Measurements from ENCODE around the gene CKS2.

Gene CKS2

GRCh38 chr9:89350988-89351557 lies 40.1 kb downstream of the CKS2 start:
- DNase-seq (ENCODE audit: low read depth): no peak

GRCh38 chr9:89351584-89352300 lies 40.7 kb downstream of the CKS2 start:
- DNase-seq (ENCODE audit: low read depth): no peak

GRCh38 chr9:89352451-89352850 lies 41.5 kb downstream of the CKS2 start:
- no peak for DNase-seq (ENCODE audit: low read depth)

DNA sequence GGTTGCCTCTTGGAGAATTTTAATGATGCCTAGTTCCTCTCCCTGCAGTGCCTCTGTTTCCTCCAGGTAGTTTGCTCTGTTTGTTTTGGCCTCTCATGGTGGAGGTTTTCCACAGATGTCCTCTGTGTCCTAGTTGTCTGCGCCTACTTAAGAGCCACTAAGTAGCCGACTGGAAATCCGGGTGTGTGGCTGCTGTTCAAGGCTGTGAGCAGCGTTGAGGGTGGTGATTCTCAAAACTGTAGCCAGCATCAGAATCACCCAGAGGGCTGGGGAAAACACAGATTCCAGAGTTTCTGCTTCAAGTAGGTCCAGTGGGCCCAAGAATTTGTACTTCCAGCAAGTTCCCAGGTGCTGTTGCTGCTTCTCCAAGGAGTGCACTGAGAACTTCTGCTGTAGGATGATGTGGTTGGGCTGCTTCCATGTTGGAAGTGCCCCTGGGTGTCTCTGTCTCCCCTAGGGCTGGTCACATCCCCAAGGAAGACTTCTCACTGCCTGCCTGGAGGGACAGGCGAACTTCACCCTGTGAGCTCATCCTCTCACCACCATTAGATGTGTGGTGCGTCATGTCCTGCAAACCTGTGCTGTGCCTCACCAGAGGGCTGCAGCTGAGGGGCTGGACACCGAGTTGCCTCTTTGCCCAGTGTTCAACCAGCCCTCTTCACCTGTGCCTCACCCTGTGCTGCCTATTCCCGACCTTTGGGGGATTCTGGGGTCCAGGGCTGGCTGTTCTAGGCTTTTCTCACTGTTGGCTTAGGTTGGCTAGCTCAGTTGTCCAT lies 42.1 kb downstream of the CKS2 start:
- DNase-seq (ENCODE audit: low read depth): no peak

DNA sequence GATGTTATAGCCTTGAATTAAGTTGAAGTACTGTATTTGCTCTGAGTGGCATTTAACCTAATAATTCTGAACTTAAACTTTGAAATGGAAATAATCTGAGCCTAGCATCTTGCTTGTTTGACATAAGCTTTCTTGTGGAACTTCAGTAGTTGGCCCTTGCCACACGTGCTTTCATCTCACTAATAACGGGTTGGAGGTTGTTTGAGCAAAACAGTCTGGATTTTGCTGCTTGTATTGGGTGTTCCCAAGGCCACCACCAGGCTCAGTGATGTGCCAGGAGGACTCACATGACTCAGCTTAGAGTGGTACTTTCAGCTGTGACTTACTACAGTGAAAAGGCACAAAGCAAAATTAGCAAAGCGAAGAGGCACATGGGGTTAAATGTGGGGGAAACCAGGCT lies 43.0 kb downstream of the CKS2 start:
- no peak for DNase-seq (ENCODE audit: low read depth)

DNA sequence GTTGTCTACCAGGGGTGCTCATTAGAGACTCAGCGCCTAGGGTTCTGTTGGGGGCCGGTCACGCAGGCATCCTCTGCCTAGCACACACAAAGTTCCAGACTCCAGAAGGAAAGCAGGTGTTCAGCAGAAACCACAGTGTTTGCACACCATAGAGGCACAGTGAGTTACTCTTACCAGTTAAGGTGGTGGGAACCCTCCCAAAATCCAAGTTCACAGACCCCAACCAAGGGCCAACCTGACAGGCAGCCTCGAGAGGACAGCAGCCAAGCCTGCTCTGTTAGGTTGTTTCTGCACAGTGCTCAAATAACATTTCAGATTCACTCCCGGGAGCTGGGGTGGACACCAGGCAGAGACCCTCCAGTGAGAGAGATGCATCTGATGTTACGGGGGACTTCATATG lies 43.5 kb downstream of the CKS2 start:
- DNase-seq (ENCODE audit: low read depth): no peak

DNA sequence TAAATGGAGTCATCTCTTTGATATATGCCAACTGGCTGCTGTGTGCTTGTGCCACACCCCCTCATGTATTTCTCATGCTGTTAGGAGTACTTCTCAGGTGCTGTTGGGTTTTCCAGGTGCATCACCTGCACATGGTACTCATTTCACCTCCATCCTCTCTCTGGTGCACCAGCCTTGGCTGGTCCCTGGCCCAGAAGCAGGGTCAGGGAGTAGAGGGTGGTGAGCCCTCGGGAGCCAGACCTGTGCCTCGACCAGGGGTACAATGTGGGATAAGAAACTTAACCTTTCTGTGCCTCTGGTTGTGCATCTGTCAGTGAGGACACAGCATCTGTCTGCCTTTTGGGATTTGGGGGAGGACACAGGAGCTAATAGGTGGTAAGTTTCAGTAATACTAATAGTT lies 45.8 kb downstream of the CKS2 start:
- DNase-seq (ENCODE audit: low read depth): no peak

GRCh38 chr9:89357331-89358197 lies 46.6 kb downstream of the CKS2 start:
- no peak for DNase-seq (ENCODE audit: low read depth)

DNA sequence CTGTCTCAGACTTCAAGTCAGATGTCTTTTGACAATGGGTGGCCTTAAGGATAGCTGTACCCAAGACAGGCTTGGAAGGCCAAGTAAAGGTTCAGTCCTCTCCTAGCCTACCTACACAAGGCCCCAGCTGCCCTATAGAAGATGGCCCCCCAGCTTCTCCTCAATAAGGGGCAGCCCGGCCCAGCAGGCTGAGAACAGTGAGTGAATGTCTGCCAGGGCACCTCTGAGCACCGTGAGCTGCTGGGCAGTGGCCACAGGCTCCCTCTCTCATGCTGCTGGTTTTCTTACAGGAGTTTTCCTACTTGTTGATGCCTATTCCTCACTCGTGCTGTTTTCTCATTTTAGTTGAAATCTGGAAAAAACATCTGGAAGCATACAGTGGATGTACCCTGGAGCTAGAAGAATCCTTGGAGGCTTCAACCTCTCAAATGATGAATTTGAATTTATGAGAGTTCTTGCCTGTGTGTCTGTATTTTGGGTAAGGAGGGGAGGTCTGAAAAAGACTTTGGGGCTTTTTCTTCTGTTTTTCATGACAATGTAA lies 47.5 kb downstream of the CKS2 start:
- no peak for DNase-seq (ENCODE audit: low read depth)

DNA sequence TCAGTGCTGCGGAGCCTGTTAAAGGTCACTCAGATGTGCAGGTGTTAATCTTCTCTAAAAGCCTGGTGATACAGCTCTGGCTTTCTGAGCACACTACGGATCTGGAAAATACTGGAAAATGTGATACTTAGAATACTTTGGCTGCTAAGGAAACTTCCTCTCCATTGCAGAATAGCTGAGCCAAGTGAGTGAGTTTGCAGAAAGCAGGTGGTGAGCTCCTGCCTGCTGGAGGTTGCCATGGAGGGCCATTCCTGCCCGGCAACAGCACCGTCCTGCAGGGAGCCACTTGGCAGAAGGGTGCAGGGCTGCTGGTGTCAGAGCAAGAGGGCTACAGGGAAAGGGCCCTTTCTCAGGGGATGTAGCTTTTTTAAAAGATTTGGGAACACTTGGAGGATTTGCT lies 48.0 kb downstream of the CKS2 start:
- no peak for DNase-seq (ENCODE audit: low read depth)

GRCh38 chr9:89359751-89360261 lies 48.8 kb downstream of the CKS2 start:
- DNase-seq (ENCODE audit: low read depth): no peak

GRCh38 chr9:89360465-89360864 lies 49.5 kb downstream of the CKS2 start:
- DNase-seq (ENCODE audit: low read depth): no peak

- no peak for DNase-seq (ENCODE audit: low read depth)
Measured at GRCh38 chr9:89361031-89361430, 50.0 kb downstream of the CKS2 start.

DNA sequence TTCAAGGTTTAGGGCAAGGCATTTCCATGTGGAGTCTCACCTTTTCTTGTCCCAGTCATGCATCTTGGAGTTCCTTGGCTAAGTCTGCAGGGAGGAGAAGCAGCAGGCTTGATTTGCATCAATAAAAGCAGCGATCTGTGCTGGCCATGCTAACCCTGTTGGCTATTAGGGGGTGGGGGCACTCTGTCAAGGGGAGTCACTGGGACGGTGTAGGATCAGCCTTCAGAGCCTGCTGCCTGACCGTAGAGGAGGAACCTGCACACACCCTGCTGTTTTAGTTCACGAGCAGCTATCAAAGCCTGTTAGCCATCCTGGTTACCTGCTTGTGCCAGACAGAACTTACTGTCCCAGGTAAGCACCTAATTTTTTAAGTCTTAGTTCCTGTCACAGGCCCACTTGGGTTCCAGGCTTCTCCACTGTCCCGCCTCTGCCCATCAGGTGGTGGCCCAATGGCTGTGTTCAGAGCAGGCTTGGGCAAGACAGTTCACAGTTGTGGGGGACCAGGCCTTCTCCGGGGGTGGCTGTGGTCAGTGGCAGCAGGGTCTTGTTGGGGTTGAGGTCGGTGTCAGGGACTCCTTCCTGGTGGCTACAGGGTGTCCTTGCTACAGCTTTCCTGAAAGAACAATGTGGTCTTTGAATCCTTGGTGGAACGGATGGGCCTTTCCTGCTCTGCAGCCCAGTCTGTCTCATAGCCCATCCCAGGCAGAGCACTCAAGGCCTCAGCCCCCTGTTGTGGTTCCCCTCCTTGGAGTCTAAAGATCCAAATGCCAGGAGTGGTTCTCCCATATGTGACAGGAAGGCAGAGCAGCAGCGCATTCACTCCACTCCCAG lies 51.0 kb downstream of the CKS2 start:
- no peak for DNase-seq (ENCODE audit: low read depth)

- DNase-seq (ENCODE audit: low read depth): no peak
Measured at GRCh38 chr9:89362647-89363310, 51.8 kb downstream of the CKS2 start.

- DNase-seq (ENCODE audit: low read depth): no peak
Measured at GRCh38 chr9:89363311-89363670, 52.3 kb downstream of the CKS2 start.

- DNase-seq (ENCODE audit: low read depth): no peak
Measured at GRCh38 chr9:89363921-89364665, 53.1 kb downstream of the CKS2 start.

GRCh38 chr9:89364666-89365531 lies 53.9 kb downstream of the CKS2 start:
- no peak for DNase-seq (ENCODE audit: low read depth)

DNA sequence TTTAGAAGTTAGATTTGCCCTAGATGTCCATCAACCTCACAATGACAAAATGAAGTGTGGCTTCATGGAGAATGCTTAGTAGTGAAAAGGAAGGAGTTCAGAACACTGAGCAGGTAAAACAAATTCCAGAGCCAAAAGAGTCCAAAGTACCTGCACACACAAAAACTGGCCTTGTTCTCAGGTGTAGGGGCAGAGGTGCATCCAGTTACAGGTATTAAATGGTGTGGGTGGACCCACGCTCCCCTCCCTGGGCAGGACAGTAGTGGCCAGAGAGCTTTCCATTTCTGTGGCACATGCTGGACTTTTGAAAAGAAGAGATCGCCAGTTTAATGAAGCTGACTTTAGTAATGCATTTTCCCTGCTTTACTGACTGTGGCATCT lies 54.5 kb downstream of the CKS2 start:
- DNase-seq (ENCODE audit: low read depth): no peak

Measured in stimulated activated CD8-positive, alpha-beta memory T cell treated with anti-CD3 and anti-CD28 coated beads, Interleukin-12 subunit alpha, Interleukin-12 subunit beta, amount 100 ng/mL, for 4 hours (primary cell).